HepG2 (cell line): ENCODE measurements around the gene CRKL. TPM values are rescaled to one million over a fixed set of nuclear protein-coding genes. Genes with fewer than 3 reads are reported as not detected.

Source experiments
- ATAC-seq: fragments of 200-7000 bp; cut with Tn5 transposase; 3 replicates; pipeline ENCODE4 v1.9.1; 2020; ENCODE audit warnings: mild to moderate bottlenecking, moderate library complexity
- BruUV-seq: library from RNA; stranded (reverse); fragments of 400-500 nt; replicated peaks from 2 replicates; lab custom pipeline; 2021; lab: Mats Ljungman, UMichigan
- CTCF ChIA-PET: fragments of 300-600 bp; formaldehyde crosslinking; extraction: SDS; loops from one replicate; lab custom pipeline; 2021; ENCODE audit warnings: low total read pairs, inconsistent platforms, low intra/inter-chr PET ratio; lab: Yijun Ruan, JAX
- POLR2A ChIA-PET: fragments of 350-600 bp; sonication (Branson Sonifier 250); formaldehyde crosslinking; loops from one replicate; lab custom pipeline; 2020; ENCODE audit warnings: antibody characterized with exemption, inconsistent platforms; lab: Yijun Ruan, JAX
- DNase-seq: peaks from one replicate; pipeline ENCODE4 v3.0.0-alpha.2; 2015; ENCODE audit warnings: low spot score
- FAIRE-seq: peaks from 3 replicates; lab custom pipeline; 2011; peaks lifted over from hg19 to GRCh38; lab: Jason Lieb, UNC
- H2AFZ ChIP-seq: one replicate; pipeline ENCODE4 v1.6.1; 2011; ENCODE audit warnings: low read length, inconsistent platforms
- H3K27ac ChIP-seq: fragments of 300-600 bp; 3 replicates; pipeline ENCODE4 v1.8.0; 2011; ENCODE audit warnings: mixed run types, mild to moderate bottlenecking, mixed read lengths, low read length, inconsistent platforms; ENCODE audit not compliant: insufficient read depth; ENCODE audit errors: extremely low read length
- H3K27me3 ChIP-seq, 2 experiments: fragments of 200-600 bp in 1 of 2; 2 replicates in 1 of 2; 3 replicates in 1 of 2; pipeline versions ENCODE4 v1.6.0 to v1.8.0; 2011; ENCODE audit warnings: low read length in 2 of 2, mild to moderate bottlenecking in 2 of 2, moderate library complexity in 2 of 2, inconsistent platforms in 1 of 2; ENCODE audit not compliant: insufficient read depth in 2 of 2, control insufficient read depth in 1 of 2
- H3K36me3 ChIP-seq, 2 experiments: fragments of 200-600 bp in 1 of 2; replicated peaks in 1 of 2; 2 replicates in 1 of 2; 3 replicates in 1 of 2; pipeline versions ENCODE4 v1.5.1 to v1.8.0; 2011; ENCODE audit warnings: low read length in 2 of 2, inconsistent platforms in 1 of 2; ENCODE audit not compliant: insufficient read depth in 2 of 2, control insufficient read depth in 1 of 2
- H3K4me1 ChIP-seq: 2 replicates; pipeline ENCODE4 v1.5.1; 2012; ENCODE audit warnings: low read length, inconsistent platforms; ENCODE audit not compliant: insufficient read depth
- H3K4me2 ChIP-seq: 2 replicates; pipeline ENCODE4 v1.6.0; 2011; ENCODE audit warnings: low read depth, low read length, inconsistent platforms
- H3K4me3 ChIP-seq, 3 experiments: fragments of 200-600 bp in 1 of 3; sonication (generic), shearing (Covaris generic) in 1 of 3; replicated peaks in 1 of 3; 2 replicates each; pipeline ENCODE4 v1.5.1; 2011 to 2016; ENCODE audit warnings: low read length in 3 of 3, inconsistent platforms in 2 of 3, low read depth in 2 of 3, mild to moderate bottlenecking in 2 of 3, control low read depth in 1 of 3, mixed read lengths in 1 of 3; ENCODE audit not compliant: insufficient read depth in 1 of 3
- H3K79me2 ChIP-seq: one replicate; pipeline ENCODE4 v1.6.1; 2011; ENCODE audit warnings: low read length, inconsistent platforms; ENCODE audit not compliant: insufficient read depth
- H3K9ac ChIP-seq: 2 replicates; pipeline ENCODE4 v1.6.0; 2011; ENCODE audit warnings: mild to moderate bottlenecking, low read depth, low read length, inconsistent platforms; ENCODE audit not compliant: insufficient read depth
- H3K9me3 ChIP-seq: 2 replicates; pipeline ENCODE4 v1.5.1; 2012; ENCODE audit warnings: mild to moderate bottlenecking, low read length
- H4K20me1 ChIP-seq: 2 replicates; pipeline ENCODE4 v1.6.0; 2011; ENCODE audit warnings: inconsistent platforms, mild to moderate bottlenecking, low read length, moderate library complexity; ENCODE audit not compliant: insufficient read depth
- AGO1 ChIP-seq: fragments of 200-400 bp; formaldehyde crosslinking; IDR thresholded peaks from 2 replicates; pipeline ENCODE4 v1.6.1; 2017; ENCODE audit warnings: mild to moderate bottlenecking, low read depth, low read length, moderate library complexity; ENCODE audit not compliant: poor library complexity, severe bottlenecking
- AKAP8 ChIP-seq: sonication (generic); formaldehyde crosslinking; IDR thresholded peaks from 2 replicates; pipeline ENCODE4 v1.5.1; 2020; ENCODE audit warnings: mild to moderate bottlenecking, missing genetic modification reagents
- CCAR2 ChIP-seq: fragments of 200-400 bp; formaldehyde crosslinking; optimal IDR thresholded peaks from 2 replicates; pipeline ENCODE3; 2018; ENCODE audit warnings: low read depth, mild to moderate bottlenecking, low read length, moderate library complexity
- CTCF ChIP-seq: sonication (generic); formaldehyde crosslinking; IDR thresholded peaks from 2 replicates; pipeline ENCODE4 v1.5.0; 2020; ENCODE audit warnings: mild to moderate bottlenecking, missing genetic modification reagents, moderate library complexity
- FOXJ3 ChIP-seq: sonication (generic); formaldehyde crosslinking; IDR thresholded peaks from 2 replicates; pipeline ENCODE4 v1.4.0; 2020; ENCODE audit warnings: missing genetic modification reagents, mild to moderate bottlenecking, borderline replicate concordance
- PLRG1 ChIP-seq: fragments of 450-650 bp; conservative IDR thresholded peaks from 2 replicates; pipeline ENCODE4 v1.6.1; 2016
- POLR2G ChIP-seq: fragments of 200-400 bp; formaldehyde crosslinking; IDR thresholded peaks from 2 replicates; pipeline ENCODE4 v1.6.1; 2018; ENCODE audit warnings: mild to moderate bottlenecking, low read depth, low read length, moderate library complexity
- RBFOX2 ChIP-seq: fragments of 200-400 bp; formaldehyde crosslinking; IDR thresholded peaks from 2 replicates; pipeline ENCODE4 v1.6.1; 2017; ENCODE audit warnings: low read depth, mild to moderate bottlenecking, low read length
- TCF12 ChIP-seq, 2 experiments: fragments of 450-650 bp in 1 of 2; sonication (generic) in 1 of 2; formaldehyde crosslinking in 1 of 2; IDR thresholded peaks; 2 replicates each; pipeline versions ENCODE4 v1.6.1 to v1.8.0; 2017 to 2022; ENCODE audit warnings: antibody characterized with exemption in 1 of 2, mild to moderate bottlenecking in 1 of 2, missing genetic modification reagents in 1 of 2, moderate library complexity in 1 of 2
- ZBTB3 ChIP-seq: sonication (generic); formaldehyde crosslinking; IDR thresholded peaks from 2 replicates; pipeline ENCODE4 v1.4.0; 2020; ENCODE audit warnings: low read depth, mild to moderate bottlenecking, moderate library complexity, missing genetic modification reagents, borderline replicate concordance
- ZNF124 ChIP-seq: sonication (generic); formaldehyde crosslinking; IDR thresholded peaks from 2 replicates; pipeline ENCODE4 v1.4.0; 2020; ENCODE audit warnings: missing genetic modification reagents
- ZNF234 ChIP-seq: sonication (generic); formaldehyde crosslinking; conservative IDR thresholded peaks from 2 replicates; pipeline ENCODE4 v1.5.1; 2020; ENCODE audit warnings: mild to moderate bottlenecking, missing genetic modification reagents
- ZNF605 ChIP-seq: sonication (generic); formaldehyde crosslinking; IDR thresholded peaks from 2 replicates; pipeline ENCODE4 v1.8.0; 2022; ENCODE audit warnings: mild to moderate bottlenecking, missing genetic modification reagents
- WGBS: methylation state at CpG from one replicate; pipeline ENCODE4 v1.1.6; 2017; ENCODE audit warnings: low lambda C conversion rate; 5-methylcytosine and 5-hydroxymethylcytosine counted together
- in situ Hi-C: cut with HindIII; loops from 2 replicates; pipeline ENCODE4 v1.10.0; 2017; ENCODE audit warnings: low pct_unique_long_range_greater_than_20kb; ENCODE audit not compliant: extremely low pct_ligation_motif_present
- intact Hi-C: fragments of 100-400 bp; cut with micrococcal nuclease; formaldehyde crosslinking; loops from one replicate; pipeline ENCODE4 v1.10.0; 2022; ENCODE audit not compliant: unreplicated experiment
- polyA plus RNA-seq, 8 experiments: library from polyadenylated mRNA; depleted of rRNA in 3 of 8; stranded (reverse) in 7 of 8; unstranded in 1 of 8; fragments of >200 nt; fragmentation: Illumina TruSeq in 4 of 8; extraction: Trizol in 4 of 8; gene quantifications; 2 replicates each; pipeline versions ENCODE4 v1.2.1 to v1.2.3, GENCODE V29; 2011 to 2016; ENCODE audit warnings: low read depth in 4 of 8, missing spikeins in 1 of 8, mixed read lengths in 1 of 8; ENCODE audit not compliant: insufficient read depth in 1 of 8
- total RNA-seq, 5 experiments: library from RNA; depleted of rRNA; stranded (reverse); fragments of >200 nt; fragmentation: Illumina TruSeq; extraction: Trizol; gene quantifications; 2 replicates each; pipeline ENCODE4 v1.2.3, GENCODE V29; 2016; ENCODE audit warnings: low read depth in 1 of 5

CRKL gene
- total and polyA plus RNA-seq, 2 of the 13 experiments (the other 11 are each of a cell fraction or from before 2014, with no cell fraction given), result 37.4 to 60.6 TPM

GRCh38 chr22:21000207-21000986 lies 83.2 kb downstream of the CRKL start:
- TF ChIP-seq AGO1, result peak; percentile 25
- no peak for TF ChIP-seq ZNF124
- peak; percentile 50; the same call in 1 of the 2 replicates for TF ChIP-seq POLR2G
- TF ChIP-seq ZNF605, result 0 out of 2 replicates have a peak, but pooled peaks have one; percentile 39
- no peak for TF ChIP-seq CCAR2
- no peak for TF ChIP-seq TCF12 (IDR thresholded peaks at IDR 0.05)
- 0 out of 2 replicates have a peak, but pooled peaks have one; percentile 19 for TF ChIP-seq TCF12 (CRISPR knock-in tag; IDR thresholded peaks at IDR 0.05)
- TF ChIP-seq RBFOX2, result peak; percentile 41
- TF ChIP-seq AKAP8 (CRISPR knock-in tag), result peak; percentile 31; the same call in 1 of the 2 replicates
- TF ChIP-seq ZBTB3 (CRISPR knock-in tag), result no peak
- no peak for TF ChIP-seq ZNF234 (CRISPR knock-in tag)
- TF ChIP-seq FOXJ3 (CRISPR knock-in tag), result no peak
- TF ChIP-seq CTCF (CRISPR knock-in tag), result no peak
- TF ChIP-seq PLRG1, result no peak
- TF ChIP-seq, all 625 proteins: peak for 6
- DNase-seq (no peak), ATAC-seq (no peak), FAIRE-seq (no peak)
- in situ Hi-C loops, result no loop called here
- Histone ChIP-seq H3K4me3 (peak overlapping the region; percentile 70 to 89 (median 86)), H3K4me2 (peak overlapping the region; percentile 95), H3K27ac (peak overlapping the region; percentile 94), H3K4me1 (peaks cover 30% of the 10 kb centered on the region), H3K9ac (peak overlapping the region; percentile 84), H4K20me1 (0 out of 2 replicates have a peak, but pooled peaks cover 2% of the 10 kb centered on the region), H2AFZ (no peak overlapping the region), H3K79me2 (peaks cover 18% of the 10 kb centered on the region), H3K27me3 (no peaks in the 10 kb centered on the region), H3K9me3 (no peaks in the 10 kb centered on the region), H3K36me3 (peaks cover 8 to 26% of the 10 kb centered on the region in 2 experiments; a peak in 4 of 5 replicates)
- intact Hi-C loops, result no loop called here
- ChIA-PET CTCF (no interaction called here), POLR2A (interaction anchor here (1.8 to 3.3 kb wide), 2 partner anchors 18 to 48 kb away, joined by 8 to 20 read pairs; partner anchors contain the start of gene LZTR1)
- no TSS peak for BruUV-seq
- WGBS, result 90% methylated on average over 10 of the region's 22 CpGs
